GM23338 (cell line): ENCODE data around the gene YPEL1.

Source experiments
- CTCF ChIP-seq, 2 experiments: fragments of 200-600 bp in 1 of 2; sonication (generic) in 1 of 2; conservative IDR thresholded peaks; 2 replicates each; pipeline versions ENCODE4 v1.5.1 to v1.6.1; 2016 to 2017; ENCODE audit warnings: antibody characterized with exemption in 2 of 2, low read depth in 2 of 2, mild to moderate bottlenecking in 2 of 2, moderate library complexity in 1 of 2
- EZH2phosphoT487 ChIP-seq: fragments of 200-600 bp; sonication (generic); IDR thresholded peaks from one replicate; pipeline ENCODE4 v1.8.1; 2018; ENCODE audit warnings: antibody characterized with exemption; ENCODE audit not compliant: unreplicated experiment
- JUNB ChIP-seq: IDR thresholded peaks from one replicate; pipeline ENCODE4 v1.6.1; 2016; ENCODE audit warnings: antibody characterized with exemption; ENCODE audit not compliant: unreplicated experiment
- POLR2AphosphoS5 ChIP-seq: IDR thresholded peaks from 2 replicates; pipeline ENCODE4 v1.6.1; 2016; ENCODE audit warnings: antibody characterized with exemption, low read depth
- REST ChIP-seq: IDR thresholded peaks from one replicate; pipeline ENCODE4 v1.6.1; 2018; ENCODE audit warnings: antibody characterized with exemption; ENCODE audit not compliant: unreplicated experiment
- STAT1 ChIP-seq: IDR thresholded peaks from one replicate; pipeline ENCODE4 v1.6.1; 2016; ENCODE audit warnings: antibody characterized with exemption; ENCODE audit not compliant: unreplicated experiment

GRCh38 chr22:21665047-21665851 lies 70.3 kb downstream of the YPEL1 start:
- no peak for TF ChIP-seq CTCF (conservative IDR thresholded peaks at IDR 0.05; ENCODE audit: low read depth in 2 of 2)
- TF ChIP-seq POLR2AphosphoS5, result no peak
- no peak for TF ChIP-seq STAT1
- TF ChIP-seq EZH2phosphoT487, result no peak
- no peak for TF ChIP-seq REST
- no peak for TF ChIP-seq JUNB
